Measurements from ENCODE around the gene WT1. TPM values are rescaled to one million over a fixed set of nuclear protein-coding genes. Genes with fewer than 3 reads are reported as not detected.

Gene WT1
- total RNA-seq, 1 donor from 2014 or later, result 122 TPM

GRCh38 chr11:32348502-32348901, 86.8 kb downstream of the WT1 start:
- H3K9me3 Mint-ChIP-seq, result no peaks in the 10 kb centered on the region
- H3K36me3 Mint-ChIP-seq, result no peaks in the 10 kb centered on the region
- DNase-seq (ENCODE audit: low spot score in 2 of 2, unreplicated experiment in 2 of 2), result no peak
- H3K27ac Mint-ChIP-seq, result peak overlapping the region; percentile 37
- no peak for TF ChIP-seq CTCF (IDR thresholded peaks at IDR 0.05; ENCODE audit: unreplicated experiment)
- no peak overlapping the region for H3K4me3 Mint-ChIP-seq
- peaks cover 2% of the 10 kb centered on the region for H3K27me3 Mint-ChIP-seq (ENCODE audit: low read depth)
- peaks cover 54% of the 10 kb centered on the region for H3K4me1 Mint-ChIP-seq

GRCh38 chr11:32344946-32345345, 90.4 kb downstream of the WT1 start:
- H3K4me1 Mint-ChIP-seq, result peaks cover 73% of the 10 kb centered on the region
- DNase-seq (ENCODE audit: low spot score in 2 of 2, unreplicated experiment in 2 of 2), result no peak
- no peaks in the 10 kb centered on the region for H3K27me3 Mint-ChIP-seq (ENCODE audit: low read depth)
- H3K36me3 Mint-ChIP-seq, result no peaks in the 10 kb centered on the region
- no peak overlapping the region for H3K4me3 Mint-ChIP-seq
- peak overlapping the region; percentile 77 for H3K27ac Mint-ChIP-seq
- no peak for TF ChIP-seq CTCF (IDR thresholded peaks at IDR 0.05; ENCODE audit: unreplicated experiment)
- no peaks in the 10 kb centered on the region for H3K9me3 Mint-ChIP-seq

- DNase-seq (ENCODE audit: low spot score in 2 of 2, unreplicated experiment in 2 of 2), result no peak
- Mint-ChIP-seq H3K36me3 (no peaks in the 10 kb centered on the region), H3K27ac (peak overlapping the region; percentile 50), H3K4me1 (peaks cover 75% of the 10 kb centered on the region), H3K4me3 (no peak overlapping the region), H3K27me3 (ENCODE audit: low read depth) (no peaks in the 10 kb centered on the region), H3K9me3 (no peaks in the 10 kb centered on the region)
- TF ChIP-seq CTCF (IDR thresholded peaks at IDR 0.05; ENCODE audit: unreplicated experiment), result no peak
Measured at GRCh38 chr11:32343325-32344008, 91.9 kb downstream of the WT1 start.

GRCh38 chr11:32341620-32342613, 93.4 kb downstream of the WT1 start:
- no peak for TF ChIP-seq CTCF (IDR thresholded peaks at IDR 0.05; ENCODE audit: unreplicated experiment)
- Mint-ChIP-seq H3K9me3 (no peaks in the 10 kb centered on the region), H3K4me1 (peaks cover 70% of the 10 kb centered on the region), H3K4me3 (no peak overlapping the region), H3K27me3 (ENCODE audit: low read depth) (no peaks in the 10 kb centered on the region), H3K36me3 (no peaks in the 10 kb centered on the region), H3K27ac (peak overlapping the region; percentile 71)
- DNase-seq (ENCODE audit: low spot score in 2 of 2, unreplicated experiment in 2 of 2), result no peak

GRCh38 chr11:32340181-32340580, 95.2 kb downstream of the WT1 start:
- H3K4me3 Mint-ChIP-seq, result no peak overlapping the region
- no peak for TF ChIP-seq CTCF (IDR thresholded peaks at IDR 0.05; ENCODE audit: unreplicated experiment)
- no peaks in the 10 kb centered on the region for H3K36me3 Mint-ChIP-seq
- H3K4me1 Mint-ChIP-seq, result peaks cover 61% of the 10 kb centered on the region
- DNase-seq (ENCODE audit: low spot score in 2 of 2, unreplicated experiment in 2 of 2), result no peak
- H3K27ac Mint-ChIP-seq, result peak overlapping the region; percentile 58
- no peaks in the 10 kb centered on the region for H3K9me3 Mint-ChIP-seq
- H3K27me3 Mint-ChIP-seq (ENCODE audit: low read depth), result no peaks in the 10 kb centered on the region

Other genes with a start within 250 kb of the WT1 start
- 440 to 458 TPM (median 454 TPM) in 3 replicates for gene EIF3M, start 148.3 kb upstream of the WT1 start, total RNA-seq

All from mesothelial cell of epicardium (in vitro differentiated cells).